MG63 (cell line): ENCODE measurements around the gene ESPNL. TPM values are rescaled to one million over a fixed set of nuclear protein-coding genes. Genes with fewer than 3 reads are reported as not detected.

Source experiments
- DNase-seq: peaks from one replicate; pipeline ENCODE4 v3.0.0-alpha.2; 2020
- H3K27me3 ChIP-seq: fragments of 250-450 bp; sonication (Bioruptor Pico); 2 replicates; pipeline ENCODE4 v1.5.1; 2020; ENCODE audit warnings: mild to moderate bottlenecking, moderate library complexity
- H3K36me3 ChIP-seq: fragments of 250-450 bp; sonication (Bioruptor Pico); 2 replicates; pipeline ENCODE4 v1.5.1; 2020; ENCODE audit warnings: mild to moderate bottlenecking, moderate library complexity
- H3K4me3 ChIP-seq: fragments of 250-450 bp; sonication (Bioruptor Pico); 2 replicates; pipeline ENCODE4 v1.5.1; 2020; ENCODE audit warnings: mild to moderate bottlenecking, moderate library complexity
- H3K9me3 ChIP-seq: fragments of 250-450 bp; sonication (Bioruptor Pico); 2 replicates; pipeline ENCODE4 v1.5.1; 2020; ENCODE audit warnings: mild to moderate bottlenecking, moderate library complexity
- total RNA-seq: library from RNA; depleted of rRNA; stranded (reverse); fragments of >200 nt; shearing (Covaris generic); gene quantifications from 2 replicates; pipeline ENCODE4 v1.2.3, GENCODE V29; 2014; ENCODE audit warnings: low replicate concordance

Gene ESPNL
- total RNA-seq, 1 experiment from 2014 or later = 0.03 TPM

DNA sequence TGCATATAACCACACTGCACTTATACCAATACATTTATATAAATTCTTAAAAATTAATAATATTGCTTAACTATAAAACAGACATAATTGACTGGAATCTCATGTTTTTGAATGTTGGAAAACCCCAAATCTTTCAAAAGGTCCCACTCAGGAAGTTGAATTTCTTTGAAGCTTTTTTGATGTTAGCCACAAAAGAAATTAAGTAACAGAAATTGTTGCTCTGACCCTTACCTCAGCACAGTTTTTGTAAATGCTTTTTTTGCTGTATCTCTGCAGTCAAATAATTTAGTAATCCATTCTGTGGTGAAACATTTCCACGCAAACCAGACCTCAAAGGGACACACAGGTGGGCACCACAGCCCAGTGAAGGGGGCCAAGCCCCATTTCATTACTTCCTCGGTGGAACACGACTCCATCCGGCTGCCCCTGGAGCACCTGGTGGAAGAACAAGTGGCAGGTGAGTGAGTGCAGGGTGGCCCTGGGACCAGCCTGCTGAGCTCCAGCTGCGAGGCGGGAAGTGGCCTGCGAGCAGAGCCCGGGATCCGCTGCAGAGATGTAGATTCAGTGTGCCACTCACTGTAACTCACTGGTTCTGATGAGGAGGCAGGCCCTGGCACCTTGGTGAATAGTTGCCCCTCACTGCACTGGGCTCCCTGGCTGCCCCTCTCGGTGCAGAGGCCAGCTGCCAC, 31.0 kb upstream of the ESPNL start:
- no peak overlapping the region for H3K4me3 ChIP-seq
- DNase-seq = no peak
- no peaks in the 10 kb centered on the region for H3K27me3 ChIP-seq
- peaks cover 68% of the 10 kb centered on the region for H3K36me3 ChIP-seq
- H3K9me3 ChIP-seq = no peaks in the 10 kb centered on the region

GRCh38 chr2:238069877-238070276, 30.3 kb upstream of the ESPNL start:
- Histone ChIP-seq H3K4me3 (no peak overlapping the region), H3K36me3 (peaks cover 64% of the 10 kb centered on the region), H3K27me3 (no peaks in the 10 kb centered on the region), H3K9me3 (no peaks in the 10 kb centered on the region)
- DNase-seq = no peak

- Histone ChIP-seq H3K4me3 (no peak overlapping the region), H3K36me3 (peaks cover 43% of the 10 kb centered on the region), H3K9me3 (no peaks in the 10 kb centered on the region), H3K27me3 (no peaks in the 10 kb centered on the region)
- DNase-seq = no peak
Measured at GRCh38 chr2:238075397-238075796, 24.7 kb upstream of the ESPNL start.

DNA sequence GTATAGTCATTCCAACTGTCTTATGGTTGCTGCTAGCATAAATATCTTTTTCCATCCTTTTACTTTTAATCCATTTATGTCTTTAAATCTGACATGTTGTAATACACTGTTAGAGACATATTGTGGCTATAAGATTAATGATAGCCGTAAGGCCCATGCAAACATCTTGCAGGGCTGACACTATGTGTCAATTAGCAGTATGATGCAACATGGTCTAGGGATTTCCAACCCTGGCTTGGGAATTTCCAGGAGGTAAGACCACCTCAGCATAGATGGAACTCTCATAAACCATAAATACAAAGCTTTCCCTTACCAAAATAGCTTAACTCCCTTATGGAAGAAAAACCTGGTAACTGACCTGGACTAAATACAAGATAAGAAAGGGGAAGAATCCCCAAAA, 22.8 kb upstream of the ESPNL start:
- Histone ChIP-seq H3K27me3 (no peaks in the 10 kb centered on the region), H3K4me3 (no peak overlapping the region), H3K36me3 (peaks cover 40% of the 10 kb centered on the region), H3K9me3 (no peaks in the 10 kb centered on the region)
- no peak for DNase-seq

GRCh38 chr2:238079874-238080327, 20.2 kb upstream of the ESPNL start:
- no peaks in the 10 kb centered on the region for H3K9me3 ChIP-seq
- H3K4me3 ChIP-seq = no peak overlapping the region
- H3K27me3 ChIP-seq = no peaks in the 10 kb centered on the region
- H3K36me3 ChIP-seq = peaks cover 39% of the 10 kb centered on the region
- no peak for DNase-seq

DNA sequence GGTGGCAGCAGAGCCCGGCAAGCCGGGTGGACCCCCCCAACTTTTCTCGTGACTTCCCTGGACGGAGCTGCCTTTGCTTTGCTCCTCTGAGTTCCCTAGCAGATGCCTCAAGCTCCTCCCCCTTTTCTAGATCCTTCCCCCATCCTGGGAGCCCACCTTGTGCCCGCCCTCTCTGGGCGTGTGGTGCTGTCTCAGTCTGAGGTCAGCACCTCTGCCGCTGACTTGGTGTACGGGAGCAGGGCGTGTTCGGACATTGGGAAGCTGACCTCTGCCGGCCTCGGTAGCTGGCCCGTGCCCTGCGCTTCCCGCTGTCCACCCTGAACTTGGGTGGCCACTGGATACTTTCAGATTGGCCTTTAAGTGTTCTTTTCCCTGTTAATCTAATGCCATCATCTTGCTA, 19.6 kb upstream of the ESPNL start:
- no peak for DNase-seq
- Histone ChIP-seq H3K9me3 (no peaks in the 10 kb centered on the region), H3K4me3 (no peak overlapping the region), H3K27me3 (no peaks in the 10 kb centered on the region), H3K36me3 (peaks cover 38% of the 10 kb centered on the region)

GRCh38 chr2:238081150-238081549, 19.0 kb upstream of the ESPNL start:
- H3K4me3 ChIP-seq = no peak overlapping the region
- peaks cover 42% of the 10 kb centered on the region for H3K36me3 ChIP-seq
- no peaks in the 10 kb centered on the region for H3K27me3 ChIP-seq
- no peak for DNase-seq
- no peaks in the 10 kb centered on the region for H3K9me3 ChIP-seq

GRCh38 chr2:238081561-238081960, 18.6 kb upstream of the ESPNL start:
- no peak overlapping the region for H3K4me3 ChIP-seq
- no peaks in the 10 kb centered on the region for H3K9me3 ChIP-seq
- no peaks in the 10 kb centered on the region for H3K27me3 ChIP-seq
- H3K36me3 ChIP-seq = peaks cover 43% of the 10 kb centered on the region
- DNase-seq = no peak

GRCh38 chr2:238082151-238082550, 18.0 kb upstream of the ESPNL start:
- Histone ChIP-seq H3K27me3 (no peaks in the 10 kb centered on the region), H3K36me3 (peaks cover 37% of the 10 kb centered on the region), H3K4me3 (no peak overlapping the region), H3K9me3 (no peaks in the 10 kb centered on the region)
- DNase-seq = no peak

- Histone ChIP-seq H3K36me3 (peaks cover 31% of the 10 kb centered on the region), H3K27me3 (no peaks in the 10 kb centered on the region), H3K4me3 (no peak overlapping the region), H3K9me3 (no peaks in the 10 kb centered on the region)
- DNase-seq = no peak
Measured at GRCh38 chr2:238082827-238083226, 17.3 kb upstream of the ESPNL start.

DNA sequence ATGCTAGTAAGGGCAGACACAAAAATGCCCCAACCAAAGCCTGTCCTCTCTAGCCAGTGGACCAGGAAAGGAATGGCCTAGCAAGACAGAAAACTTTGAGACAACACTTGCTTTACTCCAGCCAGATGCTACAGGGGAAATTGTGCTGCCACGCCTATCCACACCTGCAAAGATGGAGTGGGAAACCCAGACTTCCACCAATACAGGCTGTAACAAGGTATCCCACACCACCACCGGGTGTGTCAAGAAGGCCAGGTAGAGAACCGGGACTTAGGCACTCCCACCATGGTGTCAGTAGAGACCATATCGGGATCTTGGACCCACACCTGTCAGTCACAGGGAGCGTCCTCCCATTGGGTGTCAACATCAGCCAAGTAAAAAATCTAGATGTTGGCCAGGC, 16.2 kb upstream of the ESPNL start:
- no peak for DNase-seq
- H3K27me3 ChIP-seq = no peaks in the 10 kb centered on the region
- no peaks in the 10 kb centered on the region for H3K9me3 ChIP-seq
- no peak overlapping the region for H3K4me3 ChIP-seq
- peaks cover 28% of the 10 kb centered on the region for H3K36me3 ChIP-seq

DNA sequence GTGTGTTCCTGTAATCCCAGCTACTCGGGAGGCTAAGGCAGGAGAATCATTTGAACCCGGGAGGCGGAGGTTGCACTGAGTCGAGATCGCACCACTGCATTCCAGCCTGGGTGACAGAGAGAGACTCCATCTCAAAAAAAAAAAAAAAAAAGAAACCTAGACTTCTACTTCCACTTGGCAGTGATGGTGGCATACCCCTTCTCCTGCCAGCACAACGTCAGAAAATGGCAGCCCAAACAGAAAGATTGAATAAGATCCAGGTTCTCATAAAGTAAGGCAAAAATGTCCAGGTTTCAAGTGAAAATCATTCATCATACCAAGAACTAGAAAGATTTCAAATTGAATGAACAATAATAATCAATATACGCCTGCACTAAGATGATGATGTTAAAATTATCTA, 15.4 kb upstream of the ESPNL start:
- Histone ChIP-seq H3K36me3 (peaks cover 30% of the 10 kb centered on the region), H3K9me3 (no peaks in the 10 kb centered on the region), H3K4me3 (no peak overlapping the region), H3K27me3 (no peaks in the 10 kb centered on the region)
- no peak for DNase-seq

- Histone ChIP-seq H3K9me3 (no peaks in the 10 kb centered on the region), H3K36me3 (peaks cover 23% of the 10 kb centered on the region), H3K4me3 (no peak overlapping the region), H3K27me3 (no peaks in the 10 kb centered on the region)
- DNase-seq = no peak
Measured at GRCh38 chr2:238085899-238086298, 14.2 kb upstream of the ESPNL start.

DNA sequence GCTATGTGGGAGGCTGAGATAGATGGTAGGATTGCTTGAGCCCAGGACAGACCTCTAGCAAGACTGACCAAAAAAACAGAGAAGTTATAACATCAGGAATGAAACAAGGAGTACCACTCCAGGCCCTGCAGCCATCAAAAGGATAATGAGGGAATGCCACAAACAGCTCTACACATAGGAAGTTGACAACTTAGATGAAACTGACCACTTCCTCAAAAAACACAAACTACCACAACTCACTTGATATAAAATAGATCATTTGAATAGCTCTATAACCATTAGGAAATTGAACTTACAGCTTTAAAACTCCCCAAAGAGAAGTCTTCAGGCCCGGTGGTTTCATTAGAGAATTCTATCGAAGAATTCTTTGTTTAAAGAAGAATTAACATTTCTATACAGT, 12.9 kb upstream of the ESPNL start:
- DNase-seq = no peak
- Histone ChIP-seq H3K27me3 (no peaks in the 10 kb centered on the region), H3K9me3 (no peaks in the 10 kb centered on the region), H3K4me3 (no peak overlapping the region), H3K36me3 (peaks cover 18% of the 10 kb centered on the region)

GRCh38 chr2:238090887-238091286, 9.3 kb upstream of the ESPNL start:
- no peaks in the 10 kb centered on the region for H3K27me3 ChIP-seq
- H3K36me3 ChIP-seq = peaks cover 6% of the 10 kb centered on the region; the same call in 1 of the 2 replicates
- no peak for DNase-seq
- no peak overlapping the region for H3K4me3 ChIP-seq
- H3K9me3 ChIP-seq = no peaks in the 10 kb centered on the region

- Histone ChIP-seq H3K27me3 (no peaks in the 10 kb centered on the region), H3K9me3 (no peaks in the 10 kb centered on the region), H3K4me3 (no peak overlapping the region), H3K36me3 (peaks cover 2% of the 10 kb centered on the region; the same call in 1 of the 2 replicates)
- DNase-seq = no peak
Measured at GRCh38 chr2:238091436-238092060, 8.6 kb upstream of the ESPNL start.

- no peaks in the 10 kb centered on the region for H3K9me3 ChIP-seq
- H3K36me3 ChIP-seq = peaks cover 2% of the 10 kb centered on the region; the same call in 1 of the 2 replicates
- no peak for DNase-seq
- H3K4me3 ChIP-seq = no peak overlapping the region
- no peaks in the 10 kb centered on the region for H3K27me3 ChIP-seq
Measured at GRCh38 chr2:238092486-238093035, 7.6 kb upstream of the ESPNL start.
